SK-N-SH treated with all-trans-retinoic acid at 6 μM for 48 hours (cell line): ENCODE results near the gene NFE2L1.
"Not testable (repeated sequence)": the region's sequence is repeated elsewhere in the genome, so short reads cannot be mapped to it uniquely, and the experiment has no call there.

Source experiments
- BACH2 ChIP-seq: fragments of 250-450 bp; sonication (Bioruptor Pico); IDR thresholded peaks from 2 replicates; pipeline ENCODE4 v1.9.0; 2021; ENCODE audit warnings: mild to moderate bottlenecking, borderline replicate concordance
- ISL1 ChIP-seq: fragments of 250-450 bp; sonication (Bioruptor Pico); IDR thresholded peaks from 2 replicates; pipeline ENCODE4 v2.1.2; 2022; ENCODE audit warnings: mild to moderate bottlenecking, moderate library complexity
- OSR1 ChIP-seq: fragments of 250-450 bp; sonication (Bioruptor Pico); IDR thresholded peaks from 2 replicates; pipeline ENCODE4 v1.8.0; 2022; ENCODE audit warnings: moderate library complexity, mild to moderate bottlenecking, inconsistent platforms
- RARB ChIP-seq: fragments of 250-450 bp; sonication (Bioruptor Pico); IDR thresholded peaks from 2 replicates; pipeline ENCODE4 v1.8.0; 2021; ENCODE audit warnings: mild to moderate bottlenecking, moderate library complexity
- SNAI2 ChIP-seq: fragments of 250-450 bp; sonication (Bioruptor Pico); IDR thresholded peaks from 2 replicates; pipeline ENCODE4 v1.5.0; 2020; ENCODE audit warnings: mild to moderate bottlenecking, moderate library complexity
- ZC3H10 ChIP-seq: fragments of 250-450 bp; sonication (Bioruptor Pico); IDR thresholded peaks from 2 replicates; pipeline ENCODE4 v1.5.1; 2021; ENCODE audit warnings: mild to moderate bottlenecking, moderate library complexity
- ZNF70 ChIP-seq: fragments of 450-650 bp; formaldehyde crosslinking; IDR thresholded peaks from 2 replicates; pipeline ENCODE4 v1.5.0; 2020; ENCODE audit warnings: mild to moderate bottlenecking, moderate library complexity
- TF ChIP-seq, protein P1 (sequence below): fragments of 250-450 bp; sonication (Bioruptor Pico); IDR thresholded peaks from 2 replicates; pipeline ENCODE4 v1.8.0; 2020; ENCODE audit warnings: mild to moderate bottlenecking, moderate library complexity, borderline replicate concordance

DNA sequence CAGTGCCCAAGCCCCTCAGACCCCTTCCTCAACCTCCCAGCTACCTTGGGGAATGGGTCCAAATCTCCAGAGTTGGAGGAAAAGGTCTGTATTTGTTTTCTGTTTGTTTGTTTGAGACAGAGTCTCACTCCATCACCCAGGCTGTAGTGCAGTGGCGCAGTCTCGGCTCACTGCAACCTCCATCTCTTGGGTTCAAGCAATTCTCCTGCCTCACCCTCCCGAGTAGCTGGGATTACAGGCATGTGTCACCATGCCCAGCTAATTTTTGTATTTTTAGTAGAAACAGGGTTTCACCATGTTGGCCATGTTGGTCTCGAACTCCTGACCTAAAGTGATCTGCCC, 30.4 kb upstream of the NFE2L1 start:
- not testable (repeated sequence) for TF ChIP-seq OSR1 (CRISPR knock-in tag); RARB (CRISPR knock-in tag); ZC3H10; ZNF70 (CRISPR knock-in tag); ISL1 (CRISPR knock-in tag); SNAI2 (CRISPR knock-in tag); BACH2 (CRISPR knock-in tag)
- TF ChIP-seq, protein P1, sequence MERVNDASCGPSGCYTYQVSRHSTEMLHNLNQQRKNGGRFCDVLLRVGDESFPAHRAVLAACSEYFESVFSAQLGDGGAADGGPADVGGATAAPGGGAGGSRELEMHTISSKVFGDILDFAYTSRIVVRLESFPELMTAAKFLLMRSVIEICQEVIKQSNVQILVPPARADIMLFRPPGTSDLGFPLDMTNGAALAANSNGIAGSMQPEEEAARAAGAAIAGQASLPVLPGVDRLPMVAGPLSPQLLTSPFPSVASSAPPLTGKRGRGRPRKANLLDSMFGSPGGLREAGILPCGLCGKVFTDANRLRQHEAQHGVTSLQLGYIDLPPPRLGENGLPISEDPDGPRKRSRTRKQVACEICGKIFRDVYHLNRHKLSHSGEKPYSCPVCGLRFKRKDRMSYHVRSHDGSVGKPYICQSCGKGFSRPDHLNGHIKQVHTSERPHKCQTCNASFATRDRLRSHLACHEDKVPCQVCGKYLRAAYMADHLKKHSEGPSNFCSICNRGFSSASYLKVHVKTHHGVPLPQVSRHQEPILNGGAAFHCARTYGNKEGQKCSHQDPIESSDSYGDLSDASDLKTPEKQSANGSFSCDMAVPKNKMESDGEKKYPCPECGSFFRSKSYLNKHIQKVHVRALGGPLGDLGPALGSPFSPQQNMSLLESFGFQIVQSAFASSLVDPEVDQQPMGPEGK (CRISPR knock-in tag), result not testable (repeated sequence)
